NT2/D1 (cell line): ENCODE results near the gene ABHD11.

Source experiments
- DNase-seq: peaks from one replicate; pipeline ENCODE4 v3.0.0-alpha.2; 2011; ENCODE audit warnings: low read depth, low spot score
- H3K27me3 ChIP-seq: 2 replicates; pipeline ENCODE4 v1.6.0; 2011; ENCODE audit warnings: mild to moderate bottlenecking; ENCODE audit not compliant: insufficient read length, insufficient read depth
- H3K36me3 ChIP-seq: 2 replicates; pipeline ENCODE4 v1.6.1; 2011; ENCODE audit warnings: mild to moderate bottlenecking, low read length, mixed read lengths; ENCODE audit not compliant: insufficient read depth, insufficient read length
- H3K4me1 ChIP-seq: 2 replicates; pipeline ENCODE4 v1.5.1; 2011; ENCODE audit not compliant: insufficient read depth, insufficient read length
- H3K4me3 ChIP-seq: 2 replicates; pipeline ENCODE4 v1.5.1; 2011; ENCODE audit warnings: low read depth; ENCODE audit not compliant: insufficient read length
- H3K9ac ChIP-seq: 2 replicates; pipeline ENCODE4 v1.6.0; 2011; ENCODE audit warnings: low read depth; ENCODE audit not compliant: insufficient read length
- H3K9me3 ChIP-seq: 2 replicates; pipeline ENCODE4 v1.5.1; 2011; ENCODE audit warnings: mild to moderate bottlenecking, low read length; ENCODE audit not compliant: insufficient read depth
- SUZ12 ChIP-seq: IDR thresholded peaks from 2 replicates; pipeline ENCODE4 v1.6.1; 2011; ENCODE audit not compliant: insufficient read length, insufficient read depth; ENCODE audit errors: extremely low read depth
- YY1 ChIP-seq: IDR thresholded peaks from 2 replicates; pipeline ENCODE4 v1.6.1; 2011; ENCODE audit not compliant: insufficient read length, insufficient read depth
- ZNF274 ChIP-seq: IDR thresholded peaks from 2 replicates; pipeline ENCODE4 v1.6.1; 2011; ENCODE audit warnings: mild to moderate bottlenecking, low read depth, low read length

Gene ABHD11

GRCh38 chr7:73696372-73696771 is 42.2 kb downstream of the ABHD11 start:
- no peaks in the 10 kb centered on the region for H3K27me3 ChIP-seq
- H3K9me3 ChIP-seq: no peaks in the 10 kb centered on the region
- no peak for DNase-seq
- H3K4me1 ChIP-seq: no peaks in the 10 kb centered on the region
- no peak overlapping the region for H3K9ac ChIP-seq
- H3K4me3 ChIP-seq: no peak overlapping the region
- peaks cover 94% of the 10 kb centered on the region for H3K36me3 ChIP-seq
- TF ChIP-seq ZNF274 (no peak), SUZ12 (no peak), YY1 (no peak)

DNA sequence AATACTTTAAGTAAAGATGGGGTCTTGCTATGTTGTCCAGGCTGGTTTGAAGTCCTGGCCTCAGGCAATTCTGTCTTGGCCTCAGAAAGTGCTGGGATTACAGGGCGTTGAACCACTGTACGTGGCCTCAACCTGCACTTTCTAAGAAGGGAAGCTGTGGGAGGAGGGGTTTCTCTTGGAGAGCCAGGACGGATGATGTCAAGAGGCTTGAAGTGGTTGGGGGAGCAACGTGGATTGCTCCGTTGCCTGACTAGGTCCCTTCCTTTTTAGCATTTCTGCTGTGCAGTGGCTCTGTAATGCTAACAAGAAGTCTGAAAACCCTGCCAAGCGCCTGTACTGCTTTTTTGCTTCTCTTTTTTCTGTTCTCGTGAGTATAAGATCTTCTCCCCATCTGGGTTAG is 48.0 kb downstream of the ABHD11 start:
- TF ChIP-seq SUZ12: no peak
- TF ChIP-seq ZNF274: no peak
- TF ChIP-seq YY1: no peak
- Histone ChIP-seq H3K4me1 (no peaks in the 10 kb centered on the region), H3K36me3 (peaks cover 90% of the 10 kb centered on the region)

GRCh38 chr7:73688288-73688687 is 50.3 kb downstream of the ABHD11 start:
- TF ChIP-seq SUZ12: no peak
- TF ChIP-seq ZNF274: no peak
- TF ChIP-seq YY1: no peak
- Histone ChIP-seq H3K36me3 (peaks cover 76% of the 10 kb centered on the region), H3K9me3 (no peaks in the 10 kb centered on the region), H3K4me3 (no peak overlapping the region), H3K9ac (no peak overlapping the region), H3K4me1 (no peaks in the 10 kb centered on the region), H3K27me3 (no peaks in the 10 kb centered on the region)
- no peak for DNase-seq

More for the DNA sequence above, 48.0 kb downstream of the ABHD11 start:
- no peak for DNase-seq
- no peak overlapping the region for H3K9ac ChIP-seq
- no peak overlapping the region for H3K4me3 ChIP-seq
- H3K27me3 ChIP-seq: no peaks in the 10 kb centered on the region
- no peaks in the 10 kb centered on the region for H3K9me3 ChIP-seq
